ENCODE measurements around the gene TTLL11. TPM values are rescaled to one million over a fixed set of nuclear protein-coding genes. Genes with fewer than 3 reads are reported as not detected.

TTLL11 gene
- total and polyA plus RNA-seq, 2 experiments from 2014 or later, result 5.1 to 6.3 TPM

DNA sequence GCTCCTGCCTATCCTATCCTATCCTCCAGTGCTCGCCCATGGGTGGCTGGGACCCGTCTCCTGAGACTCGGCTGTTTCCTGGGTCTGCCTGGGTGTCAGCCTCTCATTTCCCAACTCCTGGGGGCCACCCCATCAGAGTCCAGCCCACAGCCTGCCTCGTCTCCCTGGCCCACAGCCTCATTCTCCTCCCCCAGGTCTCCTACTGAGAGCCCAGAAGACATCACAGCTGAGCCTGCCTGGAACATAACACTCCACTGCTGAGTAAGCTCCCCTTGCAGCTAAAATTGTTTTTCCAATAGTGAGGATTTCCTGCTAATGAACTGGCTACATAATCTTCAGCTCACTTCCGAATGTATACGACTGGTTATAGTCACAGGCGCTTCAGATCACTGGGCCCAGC, 95.3 kb downstream of the TTLL11 start:
- in situ Hi-C loops (cut with MboI), result no loop called here
- Histone ChIP-seq H2AFZ (no peak overlapping the region), H3K27ac (no peak overlapping the region), H3F3A (ENCODE audit: insufficient read depth) (no peaks in the 10 kb centered on the region), H3K9me3 (ENCODE audit: low read depth) (no peaks in the 10 kb centered on the region), H3K79me2 (ENCODE audit: insufficient read depth) (no peaks in the 10 kb centered on the region; the same call in 1 of the 2 replicates), H4K20me1 (ENCODE audit: insufficient read depth) (no peaks in the 10 kb centered on the region; the same call in 1 of the 2 replicates), H3K27me3 (replicated peaks; ENCODE audit: insufficient read depth) (no peaks in the 10 kb centered on the region), H3K36me3 (ENCODE audit: low read depth) (no peaks in the 10 kb centered on the region), H3K4me3 (no peak overlapping the region), H3K9ac (no peak overlapping the region), H3K4me2 (ENCODE audit: unreplicated experiment) (no peak overlapping the region), H3K4me1 (ENCODE audit: insufficient read depth) (peaks cover 11% of the 10 kb centered on the region), H3K9me2 (ENCODE audit: insufficient read depth) (no peaks in the 10 kb centered on the region)
- no peak for DNase-seq
- 77 to 81% methylated on average over 7 of the region's 7 CpGs for WGBS, 2 experiments (ENCODE audit: low coverage in 1 of 2, low lambda C conversion rate in 2 of 2, missing lambda C conversion rate in 2 of 2)
- TF ChIP-seq EZH2phosphoT487 (IDR thresholded peaks at IDR 0.05; ENCODE audit: insufficient read depth, low read depth), result no peak
- TF ChIP-seq EZH2 (IDR thresholded peaks at IDR 0.05; ENCODE audit: insufficient read depth, poor library complexity, severe bottlenecking), result no peak

DNA sequence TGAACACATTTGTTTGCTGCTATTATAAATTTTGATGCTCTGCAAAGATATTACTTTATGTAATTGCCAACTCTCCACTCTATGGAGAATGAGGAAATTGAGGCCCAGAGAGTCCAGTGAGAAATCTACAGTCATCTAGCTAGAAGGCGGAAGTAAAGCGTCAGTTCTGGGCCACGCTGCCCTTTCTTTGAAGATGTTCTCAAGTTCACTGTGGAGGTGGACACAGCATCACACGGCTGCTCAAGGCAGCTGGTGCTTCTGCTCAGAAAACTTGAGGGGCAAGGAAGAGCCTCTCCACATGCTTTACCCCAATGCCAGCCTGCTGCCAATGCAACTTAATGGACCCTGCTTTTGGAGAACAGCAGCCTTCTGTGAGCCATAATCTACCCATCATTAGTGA, 96.3 kb downstream of the TTLL11 start:
- no peak overlapping the region for H3K9ac ChIP-seq
- 96 to 98% methylated on average over 4 of the region's 4 CpGs for WGBS, 2 experiments (ENCODE audit: low coverage in 1 of 2, low lambda C conversion rate in 2 of 2, missing lambda C conversion rate in 2 of 2)
- no peak for TF ChIP-seq EZH2phosphoT487 (IDR thresholded peaks at IDR 0.05; ENCODE audit: insufficient read depth, low read depth)
- TF ChIP-seq EZH2 (IDR thresholded peaks at IDR 0.05; ENCODE audit: insufficient read depth, poor library complexity, severe bottlenecking), result no peak
- peaks cover 5% of the 10 kb centered on the region; the same call in 1 of the 2 replicates for H3K4me1 ChIP-seq (ENCODE audit: insufficient read depth)
- no peaks in the 10 kb centered on the region; the same call in 1 of the 2 replicates for H3K79me2 ChIP-seq (ENCODE audit: insufficient read depth)
- H3K27ac ChIP-seq, result no peak overlapping the region
- H3K9me3 ChIP-seq (ENCODE audit: low read depth), result no peaks in the 10 kb centered on the region
- no peak overlapping the region for H3K4me2 ChIP-seq (ENCODE audit: unreplicated experiment)
- H3F3A ChIP-seq (ENCODE audit: insufficient read depth), result no peaks in the 10 kb centered on the region
- H3K27me3 ChIP-seq (replicated peaks; ENCODE audit: insufficient read depth), result no peaks in the 10 kb centered on the region
- no peaks in the 10 kb centered on the region for H3K36me3 ChIP-seq (ENCODE audit: low read depth)
- DNase-seq, result no peak
- H3K4me3 ChIP-seq, result no peak overlapping the region
- in situ Hi-C loops (cut with MboI), result no loop called here
- no peaks in the 10 kb centered on the region; the same call in 1 of the 2 replicates for H4K20me1 ChIP-seq (ENCODE audit: insufficient read depth)
- no peaks in the 10 kb centered on the region for H3K9me2 ChIP-seq (ENCODE audit: insufficient read depth)
- no peak overlapping the region for H2AFZ ChIP-seq

DNA sequence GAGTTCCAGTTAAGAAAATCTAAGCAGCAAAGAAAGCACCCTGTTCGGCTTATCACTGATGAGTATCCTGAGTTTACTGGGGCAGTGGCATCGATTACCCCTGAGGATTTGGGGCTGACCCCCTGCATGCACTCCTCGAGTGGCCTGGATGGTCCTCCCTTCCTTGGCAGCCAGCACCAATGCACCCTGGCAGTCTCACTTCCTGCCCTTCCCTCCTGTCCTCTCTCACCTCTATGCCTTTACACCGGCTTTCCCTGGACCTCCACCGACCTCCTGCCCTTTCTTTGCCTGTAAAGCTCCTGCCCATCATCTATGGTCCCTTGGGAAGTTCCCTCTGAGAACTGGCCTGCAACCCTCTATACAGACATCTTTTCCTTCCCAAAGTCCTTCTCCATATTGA, 97.1 kb downstream of the TTLL11 start:
- in situ Hi-C loops (cut with MboI), result no loop called here
- no peaks in the 10 kb centered on the region; the same call in 1 of the 2 replicates for H3K79me2 ChIP-seq (ENCODE audit: insufficient read depth)
- 88 to 92% methylated on average over 5 of the region's 5 CpGs for WGBS, 2 experiments (ENCODE audit: low coverage in 1 of 2, low lambda C conversion rate in 2 of 2, missing lambda C conversion rate in 2 of 2)
- no peaks in the 10 kb centered on the region for H3K27me3 ChIP-seq (replicated peaks; ENCODE audit: insufficient read depth)
- TF ChIP-seq EZH2 (IDR thresholded peaks at IDR 0.05; ENCODE audit: insufficient read depth, poor library complexity, severe bottlenecking) (no peak), EZH2phosphoT487 (IDR thresholded peaks at IDR 0.05; ENCODE audit: insufficient read depth, low read depth) (no peak)
- no peak for DNase-seq
- H3K27ac ChIP-seq, result no peak overlapping the region
- H3K9ac ChIP-seq, result no peak overlapping the region
- no peaks in the 10 kb centered on the region for H3K9me3 ChIP-seq (ENCODE audit: low read depth)
- no peak overlapping the region for H3K4me2 ChIP-seq (ENCODE audit: unreplicated experiment)
- no peaks in the 10 kb centered on the region for H3F3A ChIP-seq (ENCODE audit: insufficient read depth)
- no peak overlapping the region for H3K4me3 ChIP-seq
- H2AFZ ChIP-seq, result no peak overlapping the region
- no peaks in the 10 kb centered on the region for H3K36me3 ChIP-seq (ENCODE audit: low read depth)
- H3K4me1 ChIP-seq (ENCODE audit: insufficient read depth), result peaks cover 5% of the 10 kb centered on the region; the same call in 1 of the 2 replicates
- H4K20me1 ChIP-seq (ENCODE audit: insufficient read depth), result no peaks in the 10 kb centered on the region; the same call in 1 of the 2 replicates
- no peaks in the 10 kb centered on the region for H3K9me2 ChIP-seq (ENCODE audit: insufficient read depth)

DNA sequence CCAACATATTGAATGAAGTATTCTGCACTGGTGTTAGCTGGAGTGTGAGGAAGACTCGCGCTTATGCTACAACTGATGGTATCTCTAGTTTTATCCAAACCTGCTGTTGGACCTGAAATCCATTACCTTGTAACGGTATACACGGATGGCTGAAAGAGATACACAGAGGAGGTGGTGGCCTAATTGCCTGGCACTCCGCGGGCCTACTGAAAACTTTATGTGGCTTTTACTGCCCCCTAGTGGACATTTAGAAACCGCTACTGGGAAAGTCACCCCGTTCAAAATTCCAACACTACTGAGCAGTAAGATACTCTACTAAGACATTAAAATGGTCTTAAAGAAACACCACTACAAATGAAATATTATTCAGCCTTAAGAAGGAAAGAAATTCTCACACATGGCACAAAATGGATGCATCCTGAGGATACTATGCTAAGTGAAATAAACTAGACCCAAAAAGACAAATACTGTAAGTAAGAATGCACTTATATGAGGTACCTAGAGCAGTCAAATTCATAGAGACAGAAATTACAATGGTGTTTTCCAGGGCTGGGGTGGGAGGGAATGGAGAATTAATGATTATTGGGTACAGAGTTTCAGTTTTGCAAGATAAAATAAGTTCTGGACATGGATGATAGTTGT, 100.4 kb downstream of the TTLL11 start:
- in situ Hi-C loops (cut with MboI), result no loop called here
- H3K4me1 ChIP-seq (ENCODE audit: insufficient read depth), result no peaks in the 10 kb centered on the region
- H3K36me3 ChIP-seq (ENCODE audit: low read depth), result no peaks in the 10 kb centered on the region
- no peak overlapping the region for H2AFZ ChIP-seq
- H3K9ac ChIP-seq, result no peak overlapping the region
- H3K4me3 ChIP-seq, result no peak overlapping the region
- no peaks in the 10 kb centered on the region; the same call in 1 of the 2 replicates for H4K20me1 ChIP-seq (ENCODE audit: insufficient read depth)
- H3K9me3 ChIP-seq (ENCODE audit: low read depth), result no peaks in the 10 kb centered on the region
- H3K9me2 ChIP-seq (ENCODE audit: insufficient read depth), result no peaks in the 10 kb centered on the region
- peak; percentile 86 for DNase-seq
- H3K4me2 ChIP-seq (ENCODE audit: unreplicated experiment), result no peak overlapping the region
- WGBS, 2 experiments (ENCODE audit: low coverage in 1 of 2, low lambda C conversion rate in 2 of 2, missing lambda C conversion rate in 2 of 2), result 22% methylated on average over 8 of the region's 8 CpGs
- H3K79me2 ChIP-seq (ENCODE audit: insufficient read depth), result no peaks in the 10 kb centered on the region; the same call in 1 of the 2 replicates
- H3K27ac ChIP-seq, result no peak overlapping the region
- H3K27me3 ChIP-seq (replicated peaks; ENCODE audit: insufficient read depth), result no peaks in the 10 kb centered on the region
- H3F3A ChIP-seq (ENCODE audit: insufficient read depth), result no peaks in the 10 kb centered on the region
- TF ChIP-seq EZH2phosphoT487 (IDR thresholded peaks at IDR 0.05; ENCODE audit: insufficient read depth, low read depth), result no peak
- TF ChIP-seq EZH2 (IDR thresholded peaks at IDR 0.05; ENCODE audit: insufficient read depth, poor library complexity, severe bottlenecking), result no peak
